NB4 (cell line): ENCODE data around the gene ARL8A.

Experiments used
- MYC ChIP-seq: IDR thresholded peaks from 2 replicates; pipeline ENCODE4 v1.6.1; 2011; ENCODE audit warnings: low read depth, low read length
- POLR2A ChIP-seq: IDR thresholded peaks from 2 replicates; pipeline ENCODE4 v1.6.1; 2011; ENCODE audit warnings: mild to moderate bottlenecking; ENCODE audit not compliant: insufficient read length; ENCODE audit errors: extremely low read depth
- TF ChIP-seq, protein P1 (sequence below): IDR thresholded peaks from one replicate; pipeline ENCODE4 v1.5.1; 2012; ENCODE audit warnings: low read depth, low read length
- TF ChIP-seq, protein P2 (sequence below): IDR thresholded peaks from 2 replicates; pipeline ENCODE4 v1.6.1; 2011; ENCODE audit warnings: low read depth, low read length

DNA sequence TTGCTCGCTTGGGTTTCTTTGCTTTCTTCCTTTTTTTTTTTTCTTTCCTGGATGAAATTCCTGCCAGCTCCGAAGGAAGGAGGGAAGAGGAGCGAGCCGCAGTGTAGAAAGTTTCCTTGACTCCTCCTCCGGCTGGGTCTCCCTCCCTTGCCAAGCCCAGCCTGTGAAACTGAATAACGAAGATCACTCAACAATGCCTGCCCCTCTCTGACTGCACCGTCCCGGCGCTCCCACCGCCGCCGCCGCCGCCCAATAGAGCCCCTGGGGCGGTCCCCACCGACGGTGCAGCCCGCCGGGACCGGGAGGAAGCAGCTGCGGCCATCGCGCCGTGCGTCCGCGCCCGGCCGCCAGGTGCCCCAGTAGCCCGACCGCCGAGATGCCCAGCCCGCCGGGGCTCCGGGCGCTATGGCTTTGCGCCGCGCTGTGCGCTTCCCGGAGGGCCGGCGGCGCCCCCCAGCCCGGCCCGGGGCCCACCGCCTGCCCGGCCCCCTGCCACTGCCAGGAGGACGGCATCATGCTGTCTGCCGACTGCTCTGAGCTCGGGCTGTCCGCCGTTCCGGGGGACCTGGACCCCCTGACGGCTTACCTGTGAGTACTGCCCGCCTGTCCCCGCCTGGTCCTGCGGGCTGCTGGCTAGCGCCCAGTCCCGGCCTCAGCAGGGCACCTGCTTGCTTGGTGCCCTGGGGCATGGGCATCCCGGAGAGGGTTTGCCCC is 49.2 kb upstream of the ARL8A start, which contains the start of gene LGR6:
- TF ChIP-seq, protein P1, sequence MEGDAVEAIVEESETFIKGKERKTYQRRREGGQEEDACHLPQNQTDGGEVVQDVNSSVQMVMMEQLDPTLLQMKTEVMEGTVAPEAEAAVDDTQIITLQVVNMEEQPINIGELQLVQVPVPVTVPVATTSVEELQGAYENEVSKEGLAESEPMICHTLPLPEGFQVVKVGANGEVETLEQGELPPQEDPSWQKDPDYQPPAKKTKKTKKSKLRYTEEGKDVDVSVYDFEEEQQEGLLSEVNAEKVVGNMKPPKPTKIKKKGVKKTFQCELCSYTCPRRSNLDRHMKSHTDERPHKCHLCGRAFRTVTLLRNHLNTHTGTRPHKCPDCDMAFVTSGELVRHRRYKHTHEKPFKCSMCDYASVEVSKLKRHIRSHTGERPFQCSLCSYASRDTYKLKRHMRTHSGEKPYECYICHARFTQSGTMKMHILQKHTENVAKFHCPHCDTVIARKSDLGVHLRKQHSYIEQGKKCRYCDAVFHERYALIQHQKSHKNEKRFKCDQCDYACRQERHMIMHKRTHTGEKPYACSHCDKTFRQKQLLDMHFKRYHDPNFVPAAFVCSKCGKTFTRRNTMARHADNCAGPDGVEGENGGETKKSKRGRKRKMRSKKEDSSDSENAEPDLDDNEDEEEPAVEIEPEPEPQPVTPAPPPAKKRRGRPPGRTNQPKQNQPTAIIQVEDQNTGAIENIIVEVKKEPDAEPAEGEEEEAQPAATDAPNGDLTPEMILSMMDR, result no peak
- TF ChIP-seq POLR2A, result no peak
- no peak for TF ChIP-seq MYC
- TF ChIP-seq, protein P2, sequence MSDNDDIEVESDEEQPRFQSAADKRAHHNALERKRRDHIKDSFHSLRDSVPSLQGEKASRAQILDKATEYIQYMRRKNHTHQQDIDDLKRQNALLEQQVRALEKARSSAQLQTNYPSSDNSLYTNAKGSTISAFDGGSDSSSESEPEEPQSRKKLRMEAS, result no peak
